ENCODE data around the gene SLC34A1.

The SLC34A1 gene

GRCh38 chr5:177389241-177390169 is 5.3 kb downstream of the SLC34A1 start:
- peak; percentile 83 for DNase-seq

- DNase-seq: peak; percentile 87
Observed at GRCh38 chr5:177390363-177391300, 6.4 kb downstream of the SLC34A1 start.

GRCh38 chr5:177392765-177393164 is 8.5 kb downstream of the SLC34A1 start:
- DNase-seq: no peak

- no peak for DNase-seq
Observed at GRCh38 chr5:177393206-177393765, 9.1 kb downstream of the SLC34A1 start.

- no peak for DNase-seq
Observed at GRCh38 chr5:177393990-177394389, 9.8 kb downstream of the SLC34A1 start.

GRCh38 chr5:177396078-177396477 is 11.8 kb downstream of the SLC34A1 start:
- no peak for DNase-seq

GRCh38 chr5:177396807-177397206 is 12.6 kb downstream of the SLC34A1 start:
- no peak for DNase-seq

GRCh38 chr5:177397875-177398390 is 13.7 kb downstream of the SLC34A1 start:
- no peak for DNase-seq

GRCh38 chr5:177399997-177400868 is 16.0 kb downstream of the SLC34A1 start, which contains the start of gene PFN3:
PFN3 (minus strand) TSS chr5:177400661; CDS start chr5:177400576, 85 bp downstream.
- no peak for DNase-seq

- peak; percentile 63 for DNase-seq
Observed at GRCh38 chr5:177402271-177403043, 18.2 kb downstream of the SLC34A1 start.

- peak; percentile 60 for DNase-seq
Observed at GRCh38 chr5:177403102-177403791, 19.0 kb downstream of the SLC34A1 start.

GRCh38 chr5:177403792-177404640 is 19.8 kb downstream of the SLC34A1 start:
- DNase-seq: peak; percentile 83

- no peak for DNase-seq
Observed at GRCh38 chr5:177404641-177405179, 20.5 kb downstream of the SLC34A1 start.

GRCh38 chr5:177405312-177405711 is 21.1 kb downstream of the SLC34A1 start:
- DNase-seq: no peak

GRCh38 chr5:177405805-177406204 is 21.6 kb downstream of the SLC34A1 start:
- DNase-seq: no peak

GRCh38 chr5:177409043-177409801 is 25.0 kb downstream of the SLC34A1 start, which contains the start of gene F12:
F12 (minus strand) TSS chr5:177409564; CDS start chr5:177409527, 37 bp downstream.
- DNase-seq: no peak

- no peak for DNase-seq
Observed at GRCh38 chr5:177410575-177410974, 26.3 kb downstream of the SLC34A1 start.
